K562 (cell line): ENCODE data around the gene NMRK2. TPM values are rescaled to one million over a fixed set of nuclear protein-coding genes. Genes with fewer than 3 reads are reported as not detected.

Experiments
- CBX2 ChIP-seq: fragments of 200-600 bp; sonication (generic); IDR thresholded peaks from one replicate; pipeline ENCODE4 v1.6.1; 2012; ENCODE audit warnings: mild to moderate bottlenecking, low read length, inconsistent platforms; ENCODE audit not compliant: insufficient read depth, poor library complexity, severe bottlenecking
- EZH2 ChIP-seq: IDR thresholded peaks from 2 replicates; pipeline ENCODE4 v1.6.1; 2012; ENCODE audit warnings: low read depth, mild to moderate bottlenecking, inconsistent platforms, low read length, borderline replicate concordance
- FOXA3 ChIP-seq, 2 experiments: fragments of 450-650 bp in 1 of 2; sonication (generic) in 1 of 2; formaldehyde crosslinking; IDR thresholded peaks in 1 of 2; conservative IDR thresholded peaks in 1 of 2; 2 replicates each; pipeline versions ENCODE4 v1.4.0 to v1.8.0; 2020 to 2022; ENCODE audit warnings: mild to moderate bottlenecking in 2 of 2, missing genetic modification reagents in 1 of 2
- HDAC2 ChIP-seq: fragments of 450-650 bp; IDR thresholded peaks from 2 replicates; pipeline ENCODE4 v1.6.1; 2016; ENCODE audit warnings: mild to moderate bottlenecking
- IRF2 ChIP-seq: sonication (generic); formaldehyde crosslinking; IDR thresholded peaks from 2 replicates; pipeline ENCODE4 v1.8.1; 2022; ENCODE audit warnings: mild to moderate bottlenecking, missing genetic modification reagents
- MXI1 ChIP-seq: IDR thresholded peaks from 2 replicates; pipeline ENCODE4 v1.6.1; 2011; ENCODE audit warnings: low read depth, mild to moderate bottlenecking, improper control_type of control experiment, low read length
- PPARD ChIP-seq: fragments of 250-450 bp; sonication (Bioruptor Pico); IDR thresholded peaks from 2 replicates; pipeline ENCODE4 v1.8.0; 2022; ENCODE audit warnings: inconsistent platforms, mild to moderate bottlenecking, moderate library complexity
- TAF7 ChIP-seq: fragments of 450-650 bp; IDR thresholded peaks from 2 replicates; pipeline ENCODE4 v1.6.1; 2016; ENCODE audit warnings: missing genetic modification characterization, missing compliant biosample characterization
- ZNF395 ChIP-seq: fragments of 200-800 bp; sonication (Bioruptor generic); IDR thresholded peaks from 2 replicates; pipeline ENCODE4 v1.6.1; 2017; ENCODE audit warnings: missing genetic modification characterization, missing compliant biosample characterization
- polyA plus RNA-seq, 8 experiments: library from polyadenylated mRNA; depleted of rRNA in 4 of 8; stranded (reverse) in 5 of 8; unstranded in 3 of 8; fragments of >200 nt; fragmentation: Nextera tagmentation in 2 of 8; fragmentation: Illumina TruSeq in 1 of 8; extraction: Ambion mirVana in 2 of 8; extraction: Trizol in 1 of 8; gene quantifications; 2 replicates each; pipeline versions ENCODE4 v1.2.1 to v1.2.3, GENCODE V29; 2011 to 2014; ENCODE audit warnings: inconsistent platforms in 1 of 8, missing spikeins in 1 of 8
- total RNA-seq, 7 experiments: library from RNA; depleted of rRNA in 6 of 7; stranded (reverse); fragments of >200 nt in 6 of 7; fragmentation: Illumina TruSeq in 2 of 7; extraction: Trizol in 2 of 7; gene quantifications; 2 replicates each; pipeline versions ENCODE4 v1.2.1 to v1.2.3, GENCODE V29; 2011 to 2021; ENCODE audit warnings: low replicate concordance in 1 of 7
- TF ChIP-seq, protein P1 (sequence below): fragments of 250-450 bp; sonication (Bioruptor Pico); IDR thresholded peaks from 2 replicates; pipeline ENCODE4 v1.5.0; 2022; ENCODE audit warnings: mild to moderate bottlenecking
- TF ChIP-seq, protein P2 (sequence below): sonication (generic); formaldehyde crosslinking; IDR thresholded peaks from 2 replicates; pipeline ENCODE4 v1.4.0; 2020; ENCODE audit warnings: mild to moderate bottlenecking, missing genetic modification reagents
- TF ChIP-seq, protein P3 (sequence below), 2 experiments: IDR thresholded peaks; 2 replicates each; pipeline ENCODE4 v1.6.1; 2012; ENCODE audit warnings: improper control_type of control experiment in 2 of 2, low read depth in 2 of 2, low read length in 2 of 2, borderline replicate concordance in 1 of 2
- TF ChIP-seq, protein P4 (sequence below): sonication (generic); formaldehyde crosslinking; IDR thresholded peaks from 2 replicates; pipeline ENCODE4 v1.8.0; 2022; ENCODE audit warnings: mild to moderate bottlenecking, missing genetic modification reagents

Gene NMRK2
- total and polyA plus RNA-seq, 9 of the 15 experiments (the other 6 are each of a cell fraction or from before 2014, with no cell fraction given) = not detected

DNA sequence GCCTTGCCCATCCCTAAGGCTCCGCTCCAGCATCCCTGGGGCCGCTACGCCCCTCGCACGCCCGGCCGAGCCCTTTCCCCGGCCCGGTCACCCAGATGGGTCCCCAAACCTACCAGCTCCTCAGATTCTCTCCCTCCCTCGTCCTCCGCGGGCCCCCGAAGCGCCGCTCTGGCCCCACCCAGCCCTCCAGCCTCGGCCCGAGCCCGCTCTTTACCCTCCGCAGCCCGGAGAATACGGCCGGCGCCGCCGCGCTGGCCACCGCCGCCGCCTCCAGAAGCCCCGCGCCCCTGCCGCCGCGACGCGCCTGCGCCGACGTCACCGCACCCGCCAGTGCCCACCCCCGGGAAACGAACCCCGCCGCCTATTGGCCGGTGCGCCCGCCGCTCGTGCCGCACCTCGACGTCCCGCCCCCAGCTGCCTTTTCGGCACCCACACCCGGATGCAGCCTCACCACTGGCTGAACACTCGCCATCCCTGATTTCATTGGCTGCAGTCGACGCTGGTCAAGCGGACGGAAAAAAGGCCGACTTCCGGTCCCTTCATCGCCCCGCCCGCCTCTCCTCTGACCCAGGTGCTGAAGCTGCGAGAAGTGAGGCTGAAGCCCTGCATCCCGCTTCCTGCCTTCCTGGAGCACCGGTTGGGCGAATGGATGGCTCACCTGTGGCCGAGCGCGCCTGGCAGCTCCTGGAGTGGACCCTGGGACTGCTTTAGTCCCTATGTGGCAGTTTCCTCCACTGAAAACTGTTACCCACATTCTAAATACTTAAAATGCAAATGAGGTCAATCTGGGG lies 38.1 kb downstream of the NMRK2 start, which contains the start of gene DAPK3 (continued):
- TF ChIP-seq, protein P1, sequence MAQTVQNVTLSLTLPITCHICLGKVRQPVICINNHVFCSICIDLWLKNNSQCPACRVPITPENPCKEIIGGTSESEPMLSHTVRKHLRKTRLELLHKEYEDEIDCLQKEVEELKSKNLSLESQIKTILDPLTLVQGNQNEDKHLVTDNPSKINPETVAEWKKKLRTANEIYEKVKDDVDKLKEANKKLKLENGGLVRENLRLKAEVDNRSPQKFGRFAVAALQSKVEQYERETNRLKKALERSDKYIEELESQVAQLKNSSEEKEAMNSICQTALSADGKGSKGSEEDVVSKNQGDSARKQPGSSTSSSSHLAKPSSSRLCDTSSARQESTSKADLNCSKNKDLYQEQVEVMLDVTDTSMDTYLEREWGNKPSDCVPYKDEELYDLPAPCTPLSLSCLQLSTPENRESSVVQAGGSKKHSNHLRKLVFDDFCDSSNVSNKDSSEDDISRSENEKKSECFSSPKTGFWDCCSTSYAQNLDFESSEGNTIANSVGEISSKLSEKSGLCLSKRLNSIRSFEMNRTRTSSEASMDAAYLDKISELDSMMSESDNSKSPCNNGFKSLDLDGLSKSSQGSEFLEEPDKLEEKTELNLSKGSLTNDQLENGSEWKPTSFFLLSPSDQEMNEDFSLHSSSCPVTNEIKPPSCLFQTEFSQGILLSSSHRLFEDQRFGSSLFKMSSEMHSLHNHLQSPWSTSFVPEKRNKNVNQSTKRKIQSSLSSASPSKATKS (CRISPR knock-in tag) = no peak
- TF ChIP-seq MXI1 (no peak), FOXA3 (CRISPR knock-in tag; conservative IDR thresholded peaks at IDR 0.05 in 1 of 2, IDR thresholded peaks at IDR 0.05 in 1 of 2) (no peak), PPARD (no peak), ZNF395 (no peak), IRF2 (CRISPR knock-in tag) (no peak), TAF7 (tag) (no peak), CBX2 (no peak), HDAC2 (no peak), EZH2 (no peak)
- TF ChIP-seq, protein P2, sequence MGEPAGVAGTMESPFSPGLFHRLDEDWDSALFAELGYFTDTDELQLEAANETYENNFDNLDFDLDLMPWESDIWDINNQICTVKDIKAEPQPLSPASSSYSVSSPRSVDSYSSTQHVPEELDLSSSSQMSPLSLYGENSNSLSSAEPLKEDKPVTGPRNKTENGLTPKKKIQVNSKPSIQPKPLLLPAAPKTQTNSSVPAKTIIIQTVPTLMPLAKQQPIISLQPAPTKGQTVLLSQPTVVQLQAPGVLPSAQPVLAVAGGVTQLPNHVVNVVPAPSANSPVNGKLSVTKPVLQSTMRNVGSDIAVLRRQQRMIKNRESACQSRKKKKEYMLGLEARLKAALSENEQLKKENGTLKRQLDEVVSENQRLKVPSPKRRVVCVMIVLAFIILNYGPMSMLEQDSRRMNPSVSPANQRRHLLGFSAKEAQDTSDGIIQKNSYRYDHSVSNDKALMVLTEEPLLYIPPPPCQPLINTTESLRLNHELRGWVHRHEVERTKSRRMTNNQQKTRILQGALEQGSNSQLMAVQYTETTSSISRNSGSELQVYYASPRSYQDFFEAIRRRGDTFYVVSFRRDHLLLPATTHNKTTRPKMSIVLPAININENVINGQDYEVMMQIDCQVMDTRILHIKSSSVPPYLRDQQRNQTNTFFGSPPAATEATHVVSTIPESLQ (CRISPR knock-in tag) = no peak
- TF ChIP-seq, protein P3, sequence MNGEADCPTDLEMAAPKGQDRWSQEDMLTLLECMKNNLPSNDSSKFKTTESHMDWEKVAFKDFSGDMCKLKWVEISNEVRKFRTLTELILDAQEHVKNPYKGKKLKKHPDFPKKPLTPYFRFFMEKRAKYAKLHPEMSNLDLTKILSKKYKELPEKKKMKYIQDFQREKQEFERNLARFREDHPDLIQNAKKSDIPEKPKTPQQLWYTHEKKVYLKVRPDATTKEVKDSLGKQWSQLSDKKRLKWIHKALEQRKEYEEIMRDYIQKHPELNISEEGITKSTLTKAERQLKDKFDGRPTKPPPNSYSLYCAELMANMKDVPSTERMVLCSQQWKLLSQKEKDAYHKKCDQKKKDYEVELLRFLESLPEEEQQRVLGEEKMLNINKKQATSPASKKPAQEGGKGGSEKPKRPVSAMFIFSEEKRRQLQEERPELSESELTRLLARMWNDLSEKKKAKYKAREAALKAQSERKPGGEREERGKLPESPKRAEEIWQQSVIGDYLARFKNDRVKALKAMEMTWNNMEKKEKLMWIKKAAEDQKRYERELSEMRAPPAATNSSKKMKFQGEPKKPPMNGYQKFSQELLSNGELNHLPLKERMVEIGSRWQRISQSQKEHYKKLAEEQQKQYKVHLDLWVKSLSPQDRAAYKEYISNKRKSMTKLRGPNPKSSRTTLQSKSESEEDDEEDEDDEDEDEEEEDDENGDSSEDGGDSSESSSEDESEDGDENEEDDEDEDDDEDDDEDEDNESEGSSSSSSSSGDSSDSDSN (IDR thresholded peaks at IDR 0.05; ENCODE audit: borderline replicate concordance in 1 of 2, low read depth in 2 of 2, low read length in 2 of 2) = no peak
- TF ChIP-seq, protein P4, sequence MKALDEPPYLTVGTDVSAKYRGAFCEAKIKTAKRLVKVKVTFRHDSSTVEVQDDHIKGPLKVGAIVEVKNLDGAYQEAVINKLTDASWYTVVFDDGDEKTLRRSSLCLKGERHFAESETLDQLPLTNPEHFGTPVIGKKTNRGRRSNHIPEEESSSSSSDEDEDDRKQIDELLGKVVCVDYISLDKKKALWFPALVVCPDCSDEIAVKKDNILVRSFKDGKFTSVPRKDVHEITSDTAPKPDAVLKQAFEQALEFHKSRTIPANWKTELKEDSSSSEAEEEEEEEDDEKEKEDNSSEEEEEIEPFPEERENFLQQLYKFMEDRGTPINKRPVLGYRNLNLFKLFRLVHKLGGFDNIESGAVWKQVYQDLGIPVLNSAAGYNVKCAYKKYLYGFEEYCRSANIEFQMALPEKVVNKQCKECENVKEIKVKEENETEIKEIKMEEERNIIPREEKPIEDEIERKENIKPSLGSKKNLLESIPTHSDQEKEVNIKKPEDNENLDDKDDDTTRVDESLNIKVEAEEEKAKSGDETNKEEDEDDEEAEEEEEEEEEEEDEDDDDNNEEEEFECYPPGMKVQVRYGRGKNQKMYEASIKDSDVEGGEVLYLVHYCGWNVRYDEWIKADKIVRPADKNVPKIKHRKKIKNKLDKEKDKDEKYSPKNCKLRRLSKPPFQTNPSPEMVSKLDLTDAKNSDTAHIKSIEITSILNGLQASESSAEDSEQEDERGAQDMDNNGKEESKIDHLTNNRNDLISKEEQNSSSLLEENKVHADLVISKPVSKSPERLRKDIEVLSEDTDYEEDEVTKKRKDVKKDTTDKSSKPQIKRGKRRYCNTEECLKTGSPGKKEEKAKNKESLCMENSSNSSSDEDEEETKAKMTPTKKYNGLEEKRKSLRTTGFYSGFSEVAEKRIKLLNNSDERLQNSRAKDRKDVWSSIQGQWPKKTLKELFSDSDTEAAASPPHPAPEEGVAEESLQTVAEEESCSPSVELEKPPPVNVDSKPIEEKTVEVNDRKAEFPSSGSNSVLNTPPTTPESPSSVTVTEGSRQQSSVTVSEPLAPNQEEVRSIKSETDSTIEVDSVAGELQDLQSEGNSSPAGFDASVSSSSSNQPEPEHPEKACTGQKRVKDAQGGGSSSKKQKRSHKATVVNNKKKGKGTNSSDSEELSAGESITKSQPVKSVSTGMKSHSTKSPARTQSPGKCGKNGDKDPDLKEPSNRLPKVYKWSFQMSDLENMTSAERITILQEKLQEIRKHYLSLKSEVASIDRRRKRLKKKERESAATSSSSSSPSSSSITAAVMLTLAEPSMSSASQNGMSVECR = no peak
